ENCODE results near the gene ANKRD30BL.
"Not testable (repeated sequence)": the region's sequence is repeated elsewhere in the genome, so short reads cannot be mapped to it uniquely, and the experiment has no call there.

- not testable (repeated sequence) for TF ChIP-seq YY1 (IDR thresholded peaks at IDR 0.05; ENCODE audit: insufficient read depth, insufficient read length); SUZ12 (IDR thresholded peaks at IDR 0.05; ENCODE audit: extremely low read depth, insufficient read depth, insufficient read length)
These were observed 441 bp upstream of the ANKRD30BL start for GRCh38 chr2:132162125-132162660.
